Suprapubic skin (tissue), 4 donors: ENCODE results near the gene DOK6. TPM values are rescaled to one million over a fixed set of nuclear protein-coding genes. Genes with fewer than 3 reads are reported as not detected.

Experiments used
- DNase-seq, 2 donors: peaks; one replicate each; pipeline ENCODE4 v3.0.0-alpha.2; 2019; ENCODE audit warnings: low spot score in 2 of 2
- H3K27ac ChIP-seq: fragments of 200-600 bp; sonication (generic); one replicate; pipeline ENCODE4 v1.5.1; 2019
- H3K27me3 ChIP-seq: fragments of 200-600 bp; sonication (generic); one replicate; pipeline ENCODE4 v1.5.1; 2019
- H3K36me3 ChIP-seq: fragments of 200-600 bp; sonication (generic); one replicate; pipeline ENCODE4 v1.5.1; 2019
- H3K4me1 ChIP-seq: fragments of 200-600 bp; sonication (generic); one replicate; pipeline ENCODE4 v1.5.1; 2019
- H3K4me3 ChIP-seq: fragments of 200-600 bp; sonication (generic); one replicate; pipeline ENCODE4 v1.5.1; 2019; ENCODE audit warnings: mild to moderate bottlenecking
- H3K9me3 ChIP-seq: fragments of 200-600 bp; sonication (generic); one replicate; pipeline ENCODE4 v1.5.1; 2019
- CTCF ChIP-seq, 2 donors: fragments of 200-600 bp in 1 of 2; fragments of 450-650 bp in 1 of 2; sonication (generic) in 1 of 2; IDR thresholded peaks; one replicate each; pipeline ENCODE4 v1.5.1; 2016 to 2019; ENCODE audit warnings: antibody characterized with exemption in 2 of 2, mild to moderate bottlenecking in 1 of 2, moderate library complexity in 1 of 2
- EP300 ChIP-seq: sonication (generic); formaldehyde crosslinking; IDR thresholded peaks from one replicate; pipeline ENCODE4 v1.6.1; 2017; ENCODE audit warnings: antibody characterized with exemption
- POLR2A ChIP-seq, 2 donors: fragments of 450-650 bp; IDR thresholded peaks; one replicate each; pipeline ENCODE4 v1.6.1; 2017; ENCODE audit warnings: antibody characterized with exemption in 2 of 2, mild to moderate bottlenecking in 2 of 2, moderate library complexity in 2 of 2
- POLR2AphosphoS5 ChIP-seq, 3 donors: sonication (generic); formaldehyde crosslinking; IDR thresholded peaks; one replicate each; pipeline ENCODE4 v1.6.1; 2017; ENCODE audit warnings: antibody characterized with exemption in 3 of 3
- WGBS: methylation state at CpG from one replicate; pipeline ENCODE4 v1.1.5; 2018; 5-methylcytosine and 5-hydroxymethylcytosine counted together
- total RNA-seq, 4 donors: library from RNA; depleted of rRNA; stranded (reverse); fragments of >200 nt; gene quantifications; one replicate each; pipeline ENCODE4 v1.1.0, GENCODE V29; 2016

DOK6 gene
- total RNA-seq, 4 donors from 2014 or later = 0.21 to 0.80 (median 0.42) TPM; not detected in 1

- no peaks in the 10 kb centered on the region for H3K27me3 ChIP-seq
- 50% methylated on average over 3 of the region's 3 CpGs for WGBS
- TF ChIP-seq POLR2A (IDR thresholded peaks at IDR 0.05) (no peak), POLR2AphosphoS5 (IDR thresholded peaks at IDR 0.05) (no peak), EP300 (no peak), CTCF (IDR thresholded peaks at IDR 0.05) (no peak)
- H3K27ac ChIP-seq = no peak overlapping the region
- DNase-seq = no peak
- no peak overlapping the region for H3K4me3 ChIP-seq
- H3K4me1 ChIP-seq = no peaks in the 10 kb centered on the region
- H3K36me3 ChIP-seq = no peaks in the 10 kb centered on the region
- H3K9me3 ChIP-seq = no peaks in the 10 kb centered on the region
Observed at GRCh38 chr18:69383186-69383585, 17.5 kb upstream of the DOK6 start.

DNA sequence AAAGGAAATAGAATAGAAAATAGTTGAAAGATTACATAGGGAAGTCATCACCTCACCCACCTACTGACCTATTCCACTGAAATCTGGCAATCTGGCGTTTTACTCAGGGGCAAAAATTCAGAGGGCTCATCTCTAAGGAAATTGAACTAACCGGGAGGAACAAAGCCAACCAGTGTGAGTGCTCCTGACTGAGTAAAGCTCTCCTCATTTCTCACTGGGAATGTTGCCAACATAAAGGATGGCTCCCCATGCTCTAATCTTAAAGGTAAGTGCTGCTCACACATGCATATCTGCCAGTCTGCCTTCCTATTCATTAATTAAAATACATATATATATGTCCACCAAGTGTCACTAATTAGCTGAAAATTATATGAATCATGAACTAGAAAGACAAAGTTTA is 13.5 kb upstream of the DOK6 start:
- no peak overlapping the region for H3K27ac ChIP-seq
- WGBS = 39% methylated on average over 2 of the region's 2 CpGs
- TF ChIP-seq EP300 (no peak), POLR2AphosphoS5 (IDR thresholded peaks at IDR 0.05) (no peak), POLR2A (IDR thresholded peaks at IDR 0.05) (no peak), CTCF (IDR thresholded peaks at IDR 0.05) (no peak)
- H3K4me3 ChIP-seq = no peak overlapping the region
- no peak for DNase-seq
- no peaks in the 10 kb centered on the region for H3K4me1 ChIP-seq
- no peaks in the 10 kb centered on the region for H3K36me3 ChIP-seq
- H3K9me3 ChIP-seq = no peaks in the 10 kb centered on the region
- no peaks in the 10 kb centered on the region for H3K27me3 ChIP-seq

- no peaks in the 10 kb centered on the region for H3K9me3 ChIP-seq
- H3K27me3 ChIP-seq = no peaks in the 10 kb centered on the region
- TF ChIP-seq CTCF (IDR thresholded peaks at IDR 0.05) (no peak), POLR2A (IDR thresholded peaks at IDR 0.05) (no peak), EP300 (no peak), POLR2AphosphoS5 (IDR thresholded peaks at IDR 0.05) (no peak)
- WGBS = 50% methylated on average over 1 of the region's 1 CpG
- H3K36me3 ChIP-seq = no peaks in the 10 kb centered on the region
- no peak for DNase-seq
- no peaks in the 10 kb centered on the region for H3K4me1 ChIP-seq
- H3K4me3 ChIP-seq = no peak overlapping the region
- no peak overlapping the region for H3K27ac ChIP-seq
Observed at GRCh38 chr18:69388222-69388621, 12.5 kb upstream of the DOK6 start.

DNA sequence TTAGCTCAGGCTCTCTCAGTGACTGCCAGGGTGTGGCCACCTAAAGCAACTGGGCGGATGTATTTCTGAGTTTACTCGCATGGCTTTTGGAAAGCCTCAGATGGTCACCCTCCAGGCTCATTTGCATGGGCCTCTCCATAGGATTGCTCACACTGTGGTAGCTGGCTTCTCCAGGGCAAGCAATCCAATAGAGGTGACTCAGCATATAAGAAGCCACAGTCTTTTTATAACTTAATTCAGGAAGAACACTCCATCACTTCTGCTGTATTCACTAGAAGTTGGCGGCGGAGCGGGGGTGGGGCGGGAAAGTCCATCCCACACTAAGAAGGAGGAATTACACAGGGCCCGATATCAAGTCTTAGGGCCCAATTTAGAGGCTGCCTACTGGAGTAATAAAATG is 3.6 kb upstream of the DOK6 start:
- no peaks in the 10 kb centered on the region for H3K36me3 ChIP-seq
- peaks cover 17% of the 10 kb centered on the region for H3K4me1 ChIP-seq
- no peaks in the 10 kb centered on the region for H3K9me3 ChIP-seq
- no peak overlapping the region for H3K27ac ChIP-seq
- TF ChIP-seq POLR2AphosphoS5 (IDR thresholded peaks at IDR 0.05) (no peak), CTCF (IDR thresholded peaks at IDR 0.05) (no peak), POLR2A (IDR thresholded peaks at IDR 0.05) (no peak), EP300 (no peak)
- WGBS = 93% methylated on average over 7 of the region's 7 CpGs
- H3K27me3 ChIP-seq = peaks cover 25% of the 10 kb centered on the region
- H3K4me3 ChIP-seq = no peak overlapping the region
- DNase-seq = no peak

- DNase-seq = no peak
- TF ChIP-seq EP300 (no peak), CTCF (IDR thresholded peaks at IDR 0.05) (no peak), POLR2A (IDR thresholded peaks at IDR 0.05) (no peak), POLR2AphosphoS5 (IDR thresholded peaks at IDR 0.05) (no peak)
- H3K27me3 ChIP-seq = peaks cover 38% of the 10 kb centered on the region
- no peaks in the 10 kb centered on the region for H3K9me3 ChIP-seq
- H3K4me3 ChIP-seq = no peak overlapping the region
- no peaks in the 10 kb centered on the region for H3K36me3 ChIP-seq
- WGBS = 60% methylated on average over 3 of the region's 3 CpGs
- no peak overlapping the region for H3K27ac ChIP-seq
- peaks cover 21% of the 10 kb centered on the region for H3K4me1 ChIP-seq
Observed at GRCh38 chr18:69399253-69399652, 1.4 kb upstream of the DOK6 start.
